Stimulated activated CD4-positive, alpha-beta T cell treated with anti-CD3 and anti-CD28 coated beads, Interleukin-15, amount 100 ng/mL, for 48 hours (primary cell): ENCODE measurements around the gene ENO4.

Experiments used
- DNase-seq, 2 donors: peaks; one replicate each; pipeline ENCODE4 v3.0.0-alpha.2; 2020; ENCODE audit warnings: low read depth in 2 of 2

Gene ENO4

DNA sequence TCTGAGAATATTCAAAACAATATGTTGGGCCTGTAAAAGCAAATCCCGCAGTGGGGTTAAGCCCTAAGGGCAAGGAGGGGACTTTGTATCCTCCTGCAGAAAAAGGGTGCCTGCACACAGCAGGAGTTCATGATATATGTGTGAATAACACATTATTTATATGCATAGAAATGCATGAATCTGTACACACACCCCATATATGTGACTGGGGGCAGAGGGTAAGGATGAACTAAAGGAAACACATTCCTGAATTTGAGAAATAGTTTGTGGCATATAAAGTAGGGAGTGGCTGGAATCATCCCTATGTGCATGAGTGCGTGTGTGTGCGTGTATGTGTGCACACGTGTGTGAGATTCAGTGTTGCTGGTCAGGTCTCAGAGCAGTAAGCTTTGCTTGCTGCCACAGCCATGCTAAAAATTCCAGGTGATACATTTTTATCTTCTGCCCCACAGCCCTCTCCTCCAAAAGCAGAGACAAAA lies 18.9 kb downstream of the ENO4 start:
- no peak for DNase-seq

DNA sequence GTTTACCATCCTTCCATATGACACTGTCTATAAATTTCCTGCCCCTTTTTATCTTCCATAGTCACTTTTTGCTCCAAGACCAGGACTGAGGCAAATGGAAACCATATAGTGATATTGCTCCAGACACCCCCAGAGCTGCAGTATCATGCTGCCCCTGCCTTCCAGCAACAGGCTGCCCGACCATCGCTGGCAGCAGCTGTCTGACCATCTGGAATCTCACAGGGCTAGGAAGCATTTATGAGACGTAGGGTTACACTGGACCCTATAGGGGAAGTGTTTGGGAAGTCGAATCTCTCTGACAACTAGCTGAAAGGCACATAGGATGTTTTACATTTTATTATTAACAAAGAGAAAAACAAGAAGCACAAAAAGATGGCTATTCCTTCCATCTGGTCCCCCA lies 19.4 kb downstream of the ENO4 start:
- DNase-seq = no peak

DNA sequence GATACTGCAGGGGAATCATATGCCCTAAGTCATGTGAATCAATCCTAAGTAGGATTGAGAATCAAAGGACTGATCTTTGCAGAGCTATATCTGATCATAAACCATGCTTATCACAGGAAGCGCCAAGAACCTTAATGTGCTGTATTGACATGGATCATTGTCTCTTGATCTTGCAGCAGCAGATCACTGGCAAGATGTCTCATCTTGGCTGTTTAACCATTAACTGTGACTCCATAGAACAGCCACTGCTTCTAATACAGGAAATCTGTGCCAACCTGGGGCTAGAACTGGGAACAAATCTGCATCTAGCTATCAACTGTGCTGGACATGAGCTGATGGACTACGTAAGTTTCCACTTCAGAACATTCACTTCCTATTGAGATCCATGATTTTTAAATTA lies 21.6 kb downstream of the ENO4 start:
- no peak for DNase-seq

DNA sequence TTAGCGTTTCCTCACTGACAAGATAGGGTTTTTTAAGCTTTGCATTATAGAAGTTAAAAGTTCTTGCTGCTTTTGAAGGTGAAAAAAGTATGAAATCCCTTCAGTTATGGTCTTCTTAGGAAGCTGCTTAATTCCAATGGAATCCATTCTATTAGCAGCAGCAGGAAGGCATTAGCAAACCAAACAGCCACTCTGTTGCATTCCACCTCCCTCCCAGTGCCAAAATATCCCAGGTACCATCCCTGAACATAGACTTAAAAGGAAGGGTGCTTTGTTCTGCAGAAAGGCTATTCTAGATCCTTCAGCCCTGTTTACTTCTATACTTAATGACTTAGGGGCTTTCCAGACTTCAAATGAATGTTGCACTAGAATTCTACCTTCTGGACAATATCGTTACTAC lies 23.8 kb downstream of the ENO4 start:
- no peak for DNase-seq

DNA sequence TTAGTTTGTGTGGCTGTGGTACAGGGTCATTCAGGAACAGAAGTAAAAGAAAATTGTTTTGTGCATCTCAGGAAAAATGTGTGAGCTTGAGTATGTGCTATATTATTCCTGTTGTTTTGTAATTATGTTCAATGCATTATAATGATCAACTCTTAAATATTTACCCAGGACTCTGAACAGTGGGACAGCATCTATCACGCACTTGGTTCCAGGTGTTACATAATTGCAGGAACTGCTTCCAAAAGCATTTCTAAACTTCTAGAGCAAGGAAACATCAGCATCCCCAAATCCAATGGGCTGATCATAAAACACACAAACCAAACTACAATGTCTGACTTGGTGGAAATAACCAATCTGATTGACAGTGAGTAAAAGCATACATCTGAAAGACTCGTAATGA lies 26.6 kb downstream of the ENO4 start:
- no peak for DNase-seq

DNA sequence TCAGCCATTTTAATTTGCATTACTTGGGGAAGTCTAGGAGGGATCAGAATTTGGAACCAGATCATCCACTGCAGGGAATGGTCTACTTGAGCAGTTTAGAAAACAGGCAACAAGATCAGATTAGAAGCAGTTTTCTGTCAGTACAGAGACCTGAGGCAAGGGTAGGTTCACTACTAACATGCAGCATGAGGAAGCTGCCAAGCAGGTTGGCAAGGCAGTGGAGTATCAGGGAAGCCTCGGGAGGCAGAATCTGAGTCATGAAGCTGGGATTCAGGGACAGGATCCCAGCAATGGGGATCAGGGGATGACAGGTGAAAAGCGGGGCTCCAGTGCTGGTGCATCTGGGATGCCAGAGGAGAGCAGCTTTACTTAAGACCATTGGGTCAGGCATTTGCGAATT lies 28.1 kb downstream of the ENO4 start:
- no peak for DNase-seq

DNA sequence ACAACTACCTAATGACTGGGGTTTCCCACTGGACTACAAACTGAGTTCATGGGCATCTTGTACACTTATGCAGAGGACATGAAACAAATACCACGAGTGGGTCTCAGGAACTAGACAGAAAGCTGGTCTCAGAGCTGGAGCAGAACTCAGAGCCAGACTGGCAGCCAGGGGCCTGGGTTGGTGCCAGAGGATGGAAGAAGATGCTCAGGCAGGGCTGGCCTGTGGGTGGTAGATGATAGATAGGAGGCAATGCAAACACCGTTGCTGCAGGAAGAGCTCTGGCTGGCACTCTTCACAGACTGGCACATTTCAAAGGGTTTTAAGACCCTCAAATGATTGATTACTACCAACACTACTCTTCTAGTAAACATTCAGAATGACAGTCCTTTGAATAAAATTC lies 28.8 kb downstream of the ENO4 start:
- no peak for DNase-seq

DNA sequence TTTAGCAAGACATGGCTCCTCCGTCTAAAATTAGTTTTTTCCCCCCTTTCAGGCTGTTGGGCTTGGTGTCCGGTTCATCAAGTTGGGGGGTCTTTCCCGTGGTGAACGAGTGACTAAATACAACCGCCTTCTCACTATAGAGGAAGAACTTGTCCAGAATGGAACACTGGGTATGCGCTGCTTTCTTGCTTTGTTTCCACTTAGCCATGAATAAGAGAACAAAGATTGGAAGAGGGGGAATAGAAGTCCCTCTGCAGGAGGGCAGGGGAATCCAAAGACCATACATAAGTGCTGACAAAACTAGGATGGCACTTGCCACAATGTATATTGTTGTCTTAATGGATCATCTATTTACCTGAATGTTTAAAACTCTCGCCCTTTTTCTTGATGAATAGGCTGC lies 30.5 kb downstream of the ENO4 start:
- no peak for DNase-seq

DNA sequence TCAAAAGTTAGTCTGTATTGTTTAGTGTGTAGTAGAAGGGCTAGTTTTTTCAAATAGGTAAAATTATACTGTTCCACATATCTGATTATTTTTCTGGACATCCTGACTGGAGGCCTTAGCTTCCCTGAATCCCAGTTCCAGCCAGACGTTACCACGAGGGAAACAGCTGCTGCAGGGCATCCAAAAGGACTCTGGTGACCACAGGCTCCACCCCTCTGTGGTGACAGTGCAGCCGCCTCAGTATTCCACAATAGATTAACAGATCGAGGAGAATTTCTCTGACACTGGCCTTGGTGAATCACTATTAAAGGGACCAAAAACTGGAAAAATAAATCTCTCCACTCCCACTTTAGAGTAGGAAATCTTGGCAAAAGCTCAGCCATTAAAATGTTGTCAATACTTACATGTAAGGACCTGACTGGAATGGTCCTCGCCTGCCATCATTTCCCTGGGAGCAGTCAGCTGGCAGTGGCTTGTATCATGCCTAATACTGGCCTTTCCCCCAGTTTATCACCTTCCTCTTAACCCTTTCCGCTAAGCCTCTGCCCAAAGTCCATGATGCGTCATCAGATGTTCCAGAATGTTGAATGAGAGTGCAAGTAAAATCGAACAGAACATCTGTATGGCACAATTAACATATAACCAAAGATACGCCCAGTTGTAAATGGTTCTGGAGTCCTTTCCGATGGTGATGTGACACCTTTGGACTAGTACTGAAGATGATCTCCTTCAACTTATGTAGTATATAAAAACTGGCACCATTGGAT lies 31.6 kb downstream of the ENO4 start:
- DNase-seq = no peak

DNA sequence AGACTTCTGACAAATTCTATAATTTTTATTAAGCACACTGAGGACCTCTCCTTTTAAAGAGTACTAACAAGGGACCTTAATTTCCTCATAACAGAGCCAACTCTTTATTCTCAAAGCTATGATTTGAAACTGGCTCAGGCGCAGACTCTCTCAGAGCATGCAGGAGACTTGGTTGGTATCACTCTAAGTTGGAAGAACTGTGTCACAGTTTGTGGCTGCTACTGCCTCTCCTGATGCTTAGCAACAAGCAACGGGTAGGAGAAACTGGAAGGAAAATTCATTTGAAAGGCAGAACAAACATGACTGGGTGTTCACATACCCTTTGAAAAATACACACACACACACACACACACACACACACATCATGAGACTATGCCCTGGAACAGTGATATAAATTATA lies 33.3 kb downstream of the ENO4 start:
- DNase-seq = no peak

DNA sequence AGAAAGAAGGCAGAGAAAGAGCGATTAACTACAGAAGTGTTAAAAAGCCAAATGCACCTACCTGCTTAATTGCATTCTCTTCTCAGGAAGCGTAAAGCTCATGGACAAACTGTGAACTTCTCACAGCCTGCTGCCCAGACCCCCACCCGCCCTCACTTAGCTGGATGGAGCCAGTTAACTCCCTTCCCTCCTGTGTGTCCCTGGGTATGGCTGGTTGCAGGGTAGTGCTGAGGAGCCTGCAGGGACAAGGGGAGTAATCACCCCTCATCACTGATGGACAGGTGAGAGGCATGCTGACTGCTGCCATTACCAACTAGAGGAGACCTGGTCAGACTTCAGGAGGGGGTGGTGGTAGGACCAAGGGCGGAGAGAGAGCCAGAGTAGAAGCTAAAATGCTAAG lies 37.5 kb downstream of the ENO4 start:
- no peak for DNase-seq

DNA sequence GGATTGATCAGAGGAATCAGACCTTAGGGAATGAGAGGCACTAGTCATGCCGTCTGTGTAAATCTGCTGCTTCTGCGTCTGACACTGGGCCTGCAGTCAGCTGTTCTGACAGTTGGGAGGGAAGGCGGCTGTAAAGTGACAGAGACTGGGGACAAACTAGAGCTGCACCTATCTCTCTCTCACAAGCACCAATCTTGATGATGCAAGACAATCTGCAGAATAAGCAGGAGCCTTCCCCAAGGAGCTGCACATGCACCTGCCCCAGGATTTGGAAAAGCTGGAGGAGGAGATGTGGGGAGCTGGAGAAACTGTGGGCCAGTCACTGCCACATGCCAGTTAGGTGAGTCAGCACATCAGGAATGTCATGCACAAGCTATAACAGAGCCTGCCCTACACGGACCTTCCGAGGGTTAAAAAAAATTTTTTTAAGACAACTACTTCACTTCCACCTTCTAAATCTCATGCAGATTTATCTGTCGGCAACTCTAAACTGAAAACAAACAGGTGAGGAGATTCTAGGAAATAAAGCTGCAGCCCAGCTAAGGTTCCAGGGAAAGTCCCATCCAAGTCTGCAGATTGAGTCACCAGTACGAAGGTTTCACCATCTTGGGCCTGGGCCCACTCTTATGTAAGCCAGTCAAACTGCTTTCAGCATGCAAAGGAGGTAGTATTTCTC lies 39.2 kb downstream of the ENO4 start:
- DNase-seq = no peak

DNA sequence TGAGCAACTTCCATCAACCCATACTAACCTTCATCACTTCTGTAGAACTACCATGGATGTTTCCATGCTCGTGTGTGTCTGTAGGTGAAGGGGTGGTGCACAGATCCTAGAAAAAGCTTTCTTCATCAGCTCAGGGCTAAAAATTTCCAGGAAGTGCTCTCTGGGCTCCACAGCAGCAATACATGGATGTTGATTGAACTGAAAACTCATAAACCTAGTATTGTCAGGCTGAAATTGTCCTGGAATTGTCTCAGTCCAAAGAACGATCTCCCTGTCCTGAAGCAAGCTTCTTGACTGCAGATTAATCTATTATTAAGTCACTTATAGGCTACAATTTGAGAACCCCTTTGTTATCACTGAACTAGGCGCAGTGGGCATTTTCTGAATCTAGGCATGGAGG lies 39.8 kb downstream of the ENO4 start:
- DNase-seq = no peak

DNA sequence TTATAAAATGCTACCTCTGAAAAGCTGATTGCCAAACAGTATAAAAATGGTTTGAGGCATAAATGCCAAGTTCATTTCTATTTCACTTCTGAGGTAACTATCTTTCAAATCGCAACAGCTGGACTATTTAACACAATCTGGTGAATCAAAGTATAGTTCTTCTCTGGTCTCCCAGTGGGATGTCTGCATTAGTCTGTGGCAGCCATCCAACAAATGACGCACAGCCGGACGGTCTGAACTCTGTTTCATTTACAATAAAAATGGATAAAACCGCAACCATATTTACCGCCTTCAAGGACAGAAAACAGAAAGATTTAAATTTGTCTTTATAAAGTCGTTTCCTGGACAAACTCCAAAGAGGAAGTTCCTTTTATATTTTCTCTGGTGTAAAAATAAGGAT lies 41.9 kb downstream of the ENO4 start:
- DNase-seq = no peak

DNA sequence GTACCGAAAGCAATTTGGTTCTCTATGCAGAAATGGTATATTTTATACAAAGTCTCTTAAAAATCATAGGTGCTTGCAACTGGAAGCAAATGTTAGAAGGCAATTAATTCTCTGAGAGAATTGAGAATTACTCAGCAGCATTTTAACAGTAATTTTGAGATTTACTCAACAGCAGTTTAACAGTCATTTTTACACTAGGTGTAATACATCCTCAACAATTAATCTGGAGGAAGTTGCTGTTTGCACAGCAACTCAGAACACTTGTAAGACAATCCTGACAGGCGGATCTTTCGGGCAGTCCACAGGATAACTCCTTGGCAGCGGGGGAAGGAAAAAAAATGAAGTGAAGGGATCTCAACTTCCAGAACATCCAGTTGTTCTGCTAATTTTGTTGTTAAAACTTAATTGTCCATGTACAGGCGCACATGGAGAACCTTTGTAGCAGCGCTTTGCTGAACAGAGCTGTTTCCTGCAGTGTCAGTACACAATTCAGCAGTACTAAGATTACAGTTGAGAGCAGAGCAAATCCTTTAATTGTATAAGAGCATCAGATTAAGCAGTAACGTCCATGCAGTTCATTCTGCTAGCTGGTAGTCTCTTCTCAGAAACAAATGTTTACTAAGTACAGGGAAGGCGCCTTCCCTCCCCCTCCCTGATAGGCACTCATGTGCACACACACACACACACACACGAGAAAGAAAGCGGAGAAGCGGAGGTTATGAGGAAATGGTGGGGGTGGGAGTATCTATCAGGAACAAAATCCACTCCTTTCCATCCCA lies 43.8 kb downstream of the ENO4 start:
- no peak for DNase-seq

DNA sequence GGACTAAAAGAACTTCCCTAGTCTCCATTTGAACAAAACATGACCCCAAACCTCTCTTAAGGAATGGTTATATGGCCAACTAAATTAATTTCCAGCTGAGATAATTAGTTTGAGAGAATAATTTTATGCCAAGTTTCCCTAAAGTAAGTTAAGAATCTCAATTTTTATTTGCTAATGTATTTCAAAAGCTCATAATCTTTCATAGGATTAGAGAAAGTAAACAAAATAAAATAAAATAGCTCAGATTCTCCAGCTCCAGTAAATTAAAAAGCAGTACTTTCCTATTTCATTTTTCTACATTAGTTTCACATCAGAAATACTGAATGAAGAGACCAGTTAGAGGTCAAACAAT lies 44.4 kb downstream of the ENO4 start:
- DNase-seq = no peak

DNA sequence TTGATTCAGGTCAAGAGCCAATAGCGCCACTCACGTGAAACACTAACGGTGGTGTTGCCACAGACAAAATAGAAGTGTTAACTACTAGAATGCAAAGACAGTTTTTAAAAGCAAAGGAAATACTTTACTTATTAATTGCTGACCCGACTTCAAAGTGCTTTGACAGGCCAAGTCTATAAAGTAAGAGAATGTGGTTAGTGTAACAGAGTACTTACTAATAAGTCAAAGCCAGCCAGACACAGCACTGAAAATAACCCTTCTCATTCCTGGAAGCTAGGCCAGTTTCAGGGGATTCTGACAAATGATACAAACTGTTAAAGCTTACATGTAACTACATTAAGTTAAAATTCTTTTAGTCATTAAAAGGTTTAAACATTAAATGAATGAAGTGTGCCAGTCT lies 50.3 kb downstream of the ENO4 start:
- no peak for DNase-seq

DNA sequence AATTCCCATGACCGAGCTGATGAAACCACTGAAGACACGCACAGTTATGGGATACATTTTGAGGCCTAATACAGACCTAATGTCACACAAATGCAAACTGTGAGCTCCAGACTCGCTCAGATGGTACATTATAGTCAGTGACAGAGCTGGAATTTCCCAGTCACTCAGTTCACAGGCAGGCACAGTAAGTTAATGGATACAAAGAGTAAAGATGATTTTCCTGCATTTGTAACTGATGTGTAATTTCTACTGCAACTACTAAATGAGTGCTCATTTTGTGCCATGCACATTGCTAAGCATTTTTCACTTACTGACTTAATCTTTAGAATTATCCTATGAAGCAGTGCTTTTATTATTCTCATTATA lies 56.5 kb downstream of the ENO4 start:
- no peak for DNase-seq

DNA sequence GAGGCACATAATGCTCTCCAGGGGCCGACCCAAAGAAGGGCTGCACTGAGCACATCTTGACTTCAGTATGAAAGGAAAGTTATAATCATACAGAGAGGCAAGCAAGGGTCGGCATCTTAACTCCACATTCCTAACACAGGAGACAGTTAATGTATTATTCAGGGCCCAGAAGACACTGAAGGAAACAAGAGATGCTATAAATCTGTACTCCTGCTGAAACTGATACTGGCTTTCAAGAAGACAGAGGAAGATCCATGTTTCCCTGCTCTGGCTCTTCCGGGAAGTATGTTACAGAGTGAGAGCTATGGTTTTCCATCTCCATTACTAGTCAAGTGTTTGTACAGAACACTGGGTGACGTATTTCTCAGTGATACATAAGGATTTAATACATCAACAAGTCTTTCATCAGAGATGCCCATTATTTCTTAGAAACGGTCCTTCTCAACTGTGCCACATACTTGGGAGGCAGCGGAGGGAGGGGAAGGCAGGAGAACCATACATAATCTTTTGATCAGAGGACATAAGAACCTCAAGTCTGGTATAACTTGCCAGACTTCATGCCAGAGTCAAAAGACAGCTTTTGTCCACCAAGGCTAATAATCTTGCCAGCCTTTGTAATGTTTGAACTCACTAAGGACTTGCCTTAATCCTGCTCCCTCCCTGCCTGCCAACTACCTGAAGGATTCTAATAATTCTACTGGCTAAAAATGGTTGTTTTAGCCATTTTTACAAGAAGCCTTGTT lies 58.1 kb downstream of the ENO4 start:
- no peak for DNase-seq

DNA sequence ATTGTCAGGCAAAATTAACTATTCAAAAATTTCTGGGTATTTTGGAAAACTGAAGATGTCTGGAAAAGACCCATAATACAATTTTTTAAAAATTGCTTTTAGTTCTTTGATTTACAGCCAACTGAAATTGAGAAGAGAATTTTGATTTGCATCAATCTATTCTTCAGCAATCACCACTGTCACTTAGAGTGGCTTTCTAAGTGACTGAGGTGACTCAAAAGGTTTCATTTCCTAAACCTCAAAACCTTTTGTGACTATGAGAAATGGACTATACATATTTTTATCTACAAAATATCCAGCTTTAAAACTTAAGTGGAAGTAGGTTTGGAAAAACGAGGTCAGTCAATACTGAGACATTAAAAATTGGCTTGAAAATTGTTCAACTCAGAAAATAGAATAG lies 60.0 kb downstream of the ENO4 start:
- DNase-seq = no peak

DNA sequence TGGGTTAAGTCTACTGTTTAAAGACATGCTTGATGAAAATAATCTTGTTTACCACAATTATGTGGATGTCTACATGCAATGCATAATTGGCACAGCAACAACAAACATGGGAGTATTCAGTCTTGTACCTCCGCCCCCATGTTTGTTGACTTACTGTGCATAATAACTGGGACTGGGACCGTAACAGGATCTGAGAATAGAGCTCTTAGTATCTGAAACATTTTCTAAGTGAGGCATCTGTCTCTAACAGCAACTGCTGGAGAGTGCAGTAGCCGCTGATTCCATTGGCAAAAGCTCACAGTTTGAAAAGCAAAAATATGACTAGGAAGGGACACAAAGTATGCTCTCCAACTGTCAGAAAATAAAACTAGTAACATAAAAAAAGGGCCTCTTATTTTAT lies 61.6 kb downstream of the ENO4 start:
- no peak for DNase-seq

DNA sequence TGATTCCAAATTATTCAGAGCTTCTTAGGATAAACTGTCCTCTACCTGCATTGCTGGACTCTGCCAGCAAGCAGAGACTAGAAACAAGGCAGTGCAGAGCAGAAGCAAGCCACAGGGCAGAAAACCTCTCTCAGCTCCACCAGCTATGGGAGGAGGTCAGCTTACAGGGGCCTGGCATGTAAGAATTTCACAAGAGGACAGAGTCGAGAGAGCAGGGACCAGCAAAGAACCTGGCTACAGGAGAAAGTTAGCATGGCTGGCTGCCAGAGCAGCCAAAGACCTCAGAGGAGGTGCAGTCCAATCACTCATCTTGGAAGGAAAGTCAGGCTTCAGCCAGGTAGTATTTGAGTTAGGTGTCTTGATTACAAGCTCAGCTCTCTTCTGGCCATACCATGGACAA lies 62.9 kb downstream of the ENO4 start:
- DNase-seq = no peak
